Kidney (tissue), 14 donors: ENCODE data around the gene GDI2. TPM values are rescaled to one million over a fixed set of nuclear protein-coding genes. Genes with fewer than 3 reads are reported as not detected.
A peak's percentile ranks its signal among the peaks of the same experiment; 100 is the strongest.
"Not testable (repeated sequence)": the region's sequence is repeated elsewhere in the genome, so short reads cannot be mapped to it uniquely, and the experiment has no call there.

Experiments used
- DNase-seq, 5 donors: peaks; one replicate each; pipeline ENCODE4 v3.0.0-alpha.2; 2013 to 2020
- FAIRE-seq: peaks from 2 replicates; lab custom pipeline; 2012; peaks lifted over from hg19 to GRCh38; lab: Jason Lieb, UNC
- H3K27ac ChIP-seq, 2 donors: one replicate each; pipeline ENCODE4 v1.7.0; 2013; ENCODE audit warnings: low read depth in 2 of 2, low read length in 2 of 2, inconsistent platforms in 1 of 2
- H3K27me3 ChIP-seq: one replicate; pipeline ENCODE4 v1.7.1; 2013; ENCODE audit warnings: low read length, inconsistent platforms; ENCODE audit not compliant: control insufficient read depth, insufficient read depth
- H3K36me3 ChIP-seq, 3 donors: one replicate each; pipeline versions ENCODE4 v1.7.0 to v1.7.1; 2013; ENCODE audit warnings: low read length in 3 of 3, control low read depth in 1 of 3, inconsistent platforms in 1 of 3; ENCODE audit not compliant: insufficient read depth in 3 of 3, control insufficient read depth in 2 of 3
- H3K4me1 ChIP-seq, 3 donors: one replicate each; pipeline versions ENCODE4 v1.7.0 to v1.7.1; 2013; ENCODE audit warnings: low read length in 3 of 3, inconsistent platforms in 1 of 3, low read depth in 1 of 3; ENCODE audit not compliant: control insufficient read depth in 2 of 3, insufficient read depth in 2 of 3
- H3K4me3 ChIP-seq, 3 donors: one replicate each; pipeline versions ENCODE4 v1.7.0 to v1.8.1; 2013; ENCODE audit warnings: low read length in 3 of 3, control low read depth in 1 of 3, inconsistent platforms in 1 of 3
- H3K9ac ChIP-seq, 3 donors: one replicate each; pipeline versions ENCODE4 v1.7.0 to v1.7.1; 2013; ENCODE audit warnings: low read length in 3 of 3, control low read depth in 1 of 3, inconsistent platforms in 1 of 3
- H3K9me3 ChIP-seq, 3 donors: one replicate each; pipeline versions ENCODE4 v1.7.0 to v1.7.1; 2013; ENCODE audit warnings: low read length in 3 of 3, control low read depth in 1 of 3, inconsistent platforms in 1 of 3; ENCODE audit not compliant: control insufficient read depth in 2 of 3, insufficient read depth in 1 of 3
- intact Hi-C: fragments of 100-400 bp; cut with DNase I; formaldehyde crosslinking; loops from one replicate; pipeline ENCODE4 v1.11.1; 2022
- polyA plus RNA-seq: library from polyadenylated mRNA; stranded (reverse); fragments of 350-450 nt; fragmentation: Illumina TruSeq; extraction: RNeasy Lipid Tissue Mini Kit (QIAGEN cat#74804); gene quantifications from one replicate; pipeline ENCODE4 v1.2.3, GENCODE V29; 2014; ENCODE audit warnings: low read depth, low replicate concordance; ENCODE audit not compliant: insufficient read depth
- total RNA-seq: library from RNA; stranded (reverse); fragmentation: NEBNext Ultra II Directional; extraction: Animal tissue kit (Norgen Biotek cat#: 25700); gene quantifications from one replicate; pipeline ENCODE4 v1.2.1, GENCODE V29; 2021
- TF ChIP-seq, protein P1 (sequence below): IDR thresholded peaks from 3 replicates; pipeline ENCODE4 v1.5.1; 2012; ENCODE audit warnings: mild to moderate bottlenecking, moderate library complexity, borderline replicate concordance; ENCODE audit not compliant: insufficient read depth; ENCODE audit errors: extremely low read depth
- donor health status: control.
- donor health status: control.
- donor health status: control.
- donor health status: control.
- donor health status: control.
- donor health status: DM: yes; HTN: yes; CAD: no.
- donor health status: Normal renal cell carcinoma (clear cell type).

Gene GDI2
- total and polyA plus RNA-seq, 2 donors from 2014 or later = 143 to 168 TPM

GRCh38 chr10:5840314-5841307 lies 27.4 kb upstream of the GDI2 start:
- Histone ChIP-seq H3K27ac (no peak overlapping the region), H3K4me3 (peak overlapping the region; percentile 20 to 48 (median 44)), H3K27me3 (no peaks in the 10 kb centered on the region), H3K4me1 (no peaks in the 10 kb centered on the region), H3K9me3 (no peaks in the 10 kb centered on the region), H3K9ac (no peak overlapping the region), H3K36me3 (no peaks in the 10 kb centered on the region)
- intact Hi-C loops = no loop called here
- FAIRE-seq (no peak), DNase-seq (peak; percentile 66 to 83 (median 73))
- TF ChIP-seq, protein P1, sequence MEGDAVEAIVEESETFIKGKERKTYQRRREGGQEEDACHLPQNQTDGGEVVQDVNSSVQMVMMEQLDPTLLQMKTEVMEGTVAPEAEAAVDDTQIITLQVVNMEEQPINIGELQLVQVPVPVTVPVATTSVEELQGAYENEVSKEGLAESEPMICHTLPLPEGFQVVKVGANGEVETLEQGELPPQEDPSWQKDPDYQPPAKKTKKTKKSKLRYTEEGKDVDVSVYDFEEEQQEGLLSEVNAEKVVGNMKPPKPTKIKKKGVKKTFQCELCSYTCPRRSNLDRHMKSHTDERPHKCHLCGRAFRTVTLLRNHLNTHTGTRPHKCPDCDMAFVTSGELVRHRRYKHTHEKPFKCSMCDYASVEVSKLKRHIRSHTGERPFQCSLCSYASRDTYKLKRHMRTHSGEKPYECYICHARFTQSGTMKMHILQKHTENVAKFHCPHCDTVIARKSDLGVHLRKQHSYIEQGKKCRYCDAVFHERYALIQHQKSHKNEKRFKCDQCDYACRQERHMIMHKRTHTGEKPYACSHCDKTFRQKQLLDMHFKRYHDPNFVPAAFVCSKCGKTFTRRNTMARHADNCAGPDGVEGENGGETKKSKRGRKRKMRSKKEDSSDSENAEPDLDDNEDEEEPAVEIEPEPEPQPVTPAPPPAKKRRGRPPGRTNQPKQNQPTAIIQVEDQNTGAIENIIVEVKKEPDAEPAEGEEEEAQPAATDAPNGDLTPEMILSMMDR = no peak

GRCh38 chr10:5836181-5836580 lies 22.9 kb upstream of the GDI2 start:
- not testable (repeated sequence) for FAIRE-seq, H3K4me1 ChIP-seq, H3K9ac ChIP-seq

DNA sequence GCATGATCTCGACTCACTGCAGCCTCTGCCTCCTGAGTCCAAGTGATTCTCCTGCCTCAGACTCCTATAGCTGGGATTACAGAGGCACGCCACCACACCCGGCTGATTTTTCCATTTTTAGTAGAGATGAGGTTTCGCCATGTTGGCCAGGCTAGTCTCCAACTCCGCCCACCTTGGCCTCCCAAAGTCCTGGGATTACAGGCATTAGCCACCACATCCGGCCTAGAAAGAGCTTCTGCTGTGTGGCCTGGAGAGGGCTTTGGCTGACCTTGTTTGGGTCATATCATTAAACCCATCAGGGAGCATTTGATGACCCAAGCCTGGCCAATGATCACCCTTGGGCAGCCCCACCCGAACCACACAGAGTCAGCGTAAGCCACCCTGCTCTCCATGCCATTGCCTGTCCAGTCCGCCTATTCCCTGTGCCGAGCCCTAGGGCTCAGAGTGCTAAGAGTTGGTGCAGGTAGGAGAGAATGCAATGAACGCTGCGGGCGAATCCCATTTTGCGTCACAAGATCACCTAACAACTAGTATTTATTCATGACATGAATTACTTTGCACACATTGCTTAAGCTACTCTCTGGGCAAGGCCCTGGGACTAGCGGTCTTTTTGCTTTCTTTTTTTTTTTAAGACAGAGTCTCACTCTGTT lies 22.3 kb upstream of the GDI2 start:
- TF ChIP-seq, protein P1 = no peak
- intact Hi-C loops = no loop called here
- Histone ChIP-seq H3K36me3 (no peaks in the 10 kb centered on the region), H3K9me3 (no peaks in the 10 kb centered on the region), H3K4me1 (no peaks in the 10 kb centered on the region), H3K27me3 (no peaks in the 10 kb centered on the region), H3K9ac (no peak overlapping the region), H3K4me3 (no peak overlapping the region), H3K27ac (no peak overlapping the region)
- FAIRE-seq = no peak
- DNase-seq = no peak

More at GRCh38 chr10:5836181-5836580, 22.9 kb upstream of the GDI2 start:
- H3K27me3 ChIP-seq, H3K4me3 ChIP-seq, H3K27ac ChIP-seq, H3K9me3 ChIP-seq, DNase-seq, intact Hi-C loops, H3K36me3 ChIP-seq: not testable (repeated sequence)

DNA sequence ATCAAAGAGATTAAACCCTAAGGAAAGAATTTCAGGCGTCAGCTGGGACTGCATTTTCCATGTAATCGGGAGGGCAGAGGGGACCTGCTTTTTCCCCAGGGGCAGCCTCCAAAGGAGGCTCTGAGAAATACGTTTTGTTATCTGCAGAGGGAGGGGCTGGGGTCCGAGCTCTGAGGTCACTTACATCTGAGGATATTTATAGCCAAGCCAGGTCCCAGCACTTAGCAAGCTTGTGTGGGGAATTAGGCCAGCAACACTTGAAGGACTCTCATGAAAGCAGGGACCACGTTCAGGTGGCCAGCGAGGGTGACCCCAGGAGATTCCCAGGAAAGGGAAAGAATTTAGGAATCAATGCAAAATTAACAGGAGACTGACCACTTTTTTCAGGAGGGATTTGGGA lies 20.6 kb upstream of the GDI2 start:
- Histone ChIP-seq H3K4me3 (no peak overlapping the region), H3K9me3 (no peaks in the 10 kb centered on the region)
- no peak for FAIRE-seq

More for the DNA sequence above, 20.6 kb upstream of the GDI2 start:
- intact Hi-C loops = no loop called here
- Histone ChIP-seq H3K9ac (no peak overlapping the region), H3K27me3 (no peaks in the 10 kb centered on the region), H3K4me1 (no peaks in the 10 kb centered on the region), H3K27ac (no peak overlapping the region), H3K36me3 (no peaks in the 10 kb centered on the region)
- TF ChIP-seq, protein P1 = no peak
- DNase-seq = no peak
